ENCODE results near the gene SUGCT.

SUGCT gene

DNA sequence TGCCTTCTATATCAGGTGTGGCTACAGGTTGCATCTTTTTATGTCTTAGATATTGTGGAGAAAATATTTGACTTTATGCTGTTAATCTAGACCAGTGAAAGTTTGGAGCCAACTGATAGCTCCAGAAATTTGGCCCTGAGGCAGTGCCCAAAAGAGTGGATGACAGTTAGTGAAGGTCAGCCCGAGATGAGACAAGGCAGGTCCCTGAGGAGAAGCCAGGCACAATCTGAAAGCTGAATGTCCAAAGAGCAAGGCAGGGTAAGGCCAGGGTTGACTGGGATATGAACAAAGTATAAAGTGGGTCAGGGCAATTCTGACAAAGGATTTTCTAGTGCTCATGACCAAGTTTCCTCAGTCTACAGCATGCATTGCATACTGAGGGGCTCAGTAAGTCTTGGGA is 661.9 kb downstream of the SUGCT start:
- Histone ChIP-seq H3K4me3 (ENCODE audit: low read length in 2 of 2) (no peak overlapping the region), H3K36me3 (ENCODE audit: control insufficient read depth in 2 of 2, insufficient read depth in 2 of 2, low read length in 2 of 2) (no peaks in the 10 kb centered on the region), H3K27me3 (ENCODE audit: control insufficient read depth in 1 of 2, insufficient read depth in 2 of 2, low read length in 2 of 2) (no peaks in the 10 kb centered on the region), H3K9ac (ENCODE audit: low read length in 2 of 2) (no peak overlapping the region), H3K27ac (ENCODE audit: low read length) (no peak overlapping the region), H3K9me3 (ENCODE audit: control insufficient read depth in 2 of 2, low read length in 2 of 2) (no peaks in the 10 kb centered on the region), H3K4me1 (ENCODE audit: control insufficient read depth, insufficient read depth, low read length) (no peaks in the 10 kb centered on the region)

DNA sequence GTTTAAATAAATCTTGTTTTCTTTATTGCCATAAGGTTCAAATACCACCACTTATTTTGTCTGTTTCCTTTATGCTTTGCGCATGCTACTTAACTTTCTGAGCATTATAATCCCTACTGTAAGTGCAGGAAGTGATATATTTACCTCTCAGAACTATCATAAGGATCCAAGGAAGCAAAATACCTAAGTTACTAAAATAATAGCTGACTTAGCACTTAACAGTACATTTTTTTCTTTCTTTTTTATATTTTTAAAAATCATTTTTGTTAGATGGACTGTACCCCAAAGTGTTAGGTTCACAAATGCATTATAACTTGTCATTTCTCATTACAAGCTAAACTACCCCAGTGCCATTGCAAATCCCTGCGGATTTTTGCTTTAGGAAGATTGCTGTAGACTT is 663.8 kb downstream of the SUGCT start:
- Histone ChIP-seq H3K9me3 (ENCODE audit: control insufficient read depth in 2 of 2, low read length in 2 of 2) (no peaks in the 10 kb centered on the region), H3K4me3 (ENCODE audit: low read length in 2 of 2) (no peak overlapping the region), H3K4me1 (ENCODE audit: control insufficient read depth, insufficient read depth, low read length) (no peaks in the 10 kb centered on the region), H3K27ac (ENCODE audit: low read length) (no peak overlapping the region), H3K27me3 (ENCODE audit: control insufficient read depth in 1 of 2, insufficient read depth in 2 of 2, low read length in 2 of 2) (no peaks in the 10 kb centered on the region), H3K9ac (ENCODE audit: low read length in 2 of 2) (no peak overlapping the region), H3K36me3 (ENCODE audit: control insufficient read depth in 2 of 2, insufficient read depth in 2 of 2, low read length in 2 of 2) (no peaks in the 10 kb centered on the region)

DNA sequence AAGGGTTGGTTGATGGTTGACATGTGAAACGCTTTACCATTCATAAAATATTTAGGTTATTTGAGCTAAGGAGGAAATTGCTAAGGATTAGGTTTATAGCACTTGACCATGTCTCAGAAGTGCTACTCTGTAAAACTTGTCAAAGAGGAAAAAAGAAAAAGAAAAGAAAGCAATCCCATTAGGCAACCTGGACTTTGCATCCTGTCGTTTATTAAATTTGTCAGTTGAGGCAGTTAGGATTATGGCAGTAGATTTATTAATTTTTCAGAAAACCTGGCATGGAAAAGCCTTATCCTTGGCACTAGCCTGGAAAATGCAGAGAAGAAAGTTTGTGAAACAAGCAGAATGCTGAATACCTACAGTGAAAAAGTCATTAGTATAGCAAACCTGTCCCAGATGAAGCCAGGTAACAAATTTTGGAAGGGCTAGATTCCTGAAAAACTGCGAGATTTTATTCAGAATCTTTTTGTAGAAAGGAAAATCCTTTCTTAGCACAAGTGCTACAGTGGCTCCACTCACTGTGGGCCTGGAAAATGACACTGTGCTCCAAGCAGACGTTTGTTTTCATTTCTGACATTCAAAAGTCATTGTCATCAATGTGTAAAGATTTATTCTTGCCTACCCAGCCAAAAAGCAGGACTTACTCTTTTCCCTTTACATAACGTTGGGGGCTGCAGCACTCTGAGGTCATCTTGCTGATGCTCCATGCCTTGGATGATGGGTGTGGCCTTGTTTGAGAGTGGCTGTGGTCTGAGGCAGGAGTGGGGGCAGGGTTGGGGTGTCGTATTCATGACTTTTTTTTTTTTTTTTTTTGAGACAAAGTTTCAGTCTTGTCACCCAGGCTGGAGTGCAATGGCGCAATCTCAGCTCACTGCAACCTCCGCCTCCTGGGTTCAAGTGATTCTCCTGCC is 664.9 kb downstream of the SUGCT start:
- no peak overlapping the region for H3K27ac ChIP-seq (ENCODE audit: low read length)

GRCh38 chr7:40800771-40801170 is 666.0 kb downstream of the SUGCT start:
- H3K27me3 ChIP-seq (ENCODE audit: control insufficient read depth in 1 of 2, insufficient read depth in 2 of 2, low read length in 2 of 2) = no peaks in the 10 kb centered on the region
- H3K9me3 ChIP-seq (ENCODE audit: control insufficient read depth in 2 of 2, low read length in 2 of 2) = no peaks in the 10 kb centered on the region
- no peak overlapping the region for H3K27ac ChIP-seq (ENCODE audit: low read length)
- H3K4me1 ChIP-seq (ENCODE audit: control insufficient read depth, insufficient read depth, low read length) = no peaks in the 10 kb centered on the region
- no peaks in the 10 kb centered on the region for H3K36me3 ChIP-seq (ENCODE audit: control insufficient read depth in 2 of 2, insufficient read depth in 2 of 2, low read length in 2 of 2)
- H3K9ac ChIP-seq (ENCODE audit: low read length in 2 of 2) = no peak overlapping the region
- H3K4me3 ChIP-seq (ENCODE audit: low read length in 2 of 2) = no peak overlapping the region

More for the DNA sequence above, 664.9 kb downstream of the SUGCT start:
- H3K9me3 ChIP-seq (ENCODE audit: control insufficient read depth in 2 of 2, low read length in 2 of 2) = no peaks in the 10 kb centered on the region
- no peaks in the 10 kb centered on the region for H3K27me3 ChIP-seq (ENCODE audit: control insufficient read depth in 1 of 2, insufficient read depth in 2 of 2, low read length in 2 of 2)
- H3K36me3 ChIP-seq (ENCODE audit: control insufficient read depth in 2 of 2, insufficient read depth in 2 of 2, low read length in 2 of 2) = no peaks in the 10 kb centered on the region
- H3K9ac ChIP-seq (ENCODE audit: low read length in 2 of 2) = no peak overlapping the region
- no peaks in the 10 kb centered on the region for H3K4me1 ChIP-seq (ENCODE audit: control insufficient read depth, insufficient read depth, low read length)
- no peak overlapping the region for H3K4me3 ChIP-seq (ENCODE audit: low read length in 2 of 2)

- no peaks in the 10 kb centered on the region for H3K36me3 ChIP-seq (ENCODE audit: control insufficient read depth in 2 of 2, insufficient read depth in 2 of 2, low read length in 2 of 2)
- H3K9me3 ChIP-seq (ENCODE audit: control insufficient read depth in 2 of 2, low read length in 2 of 2) = no peaks in the 10 kb centered on the region
- no peaks in the 10 kb centered on the region for H3K4me1 ChIP-seq (ENCODE audit: control insufficient read depth, insufficient read depth, low read length)
- H3K27ac ChIP-seq (ENCODE audit: low read length) = no peak overlapping the region
- H3K4me3 ChIP-seq (ENCODE audit: low read length in 2 of 2) = no peak overlapping the region
- no peak overlapping the region for H3K9ac ChIP-seq (ENCODE audit: low read length in 2 of 2)
- H3K27me3 ChIP-seq (ENCODE audit: control insufficient read depth in 1 of 2, insufficient read depth in 2 of 2, low read length in 2 of 2) = no peaks in the 10 kb centered on the region
Observed at GRCh38 chr7:40802497-40802896, 667.7 kb downstream of the SUGCT start.

DNA sequence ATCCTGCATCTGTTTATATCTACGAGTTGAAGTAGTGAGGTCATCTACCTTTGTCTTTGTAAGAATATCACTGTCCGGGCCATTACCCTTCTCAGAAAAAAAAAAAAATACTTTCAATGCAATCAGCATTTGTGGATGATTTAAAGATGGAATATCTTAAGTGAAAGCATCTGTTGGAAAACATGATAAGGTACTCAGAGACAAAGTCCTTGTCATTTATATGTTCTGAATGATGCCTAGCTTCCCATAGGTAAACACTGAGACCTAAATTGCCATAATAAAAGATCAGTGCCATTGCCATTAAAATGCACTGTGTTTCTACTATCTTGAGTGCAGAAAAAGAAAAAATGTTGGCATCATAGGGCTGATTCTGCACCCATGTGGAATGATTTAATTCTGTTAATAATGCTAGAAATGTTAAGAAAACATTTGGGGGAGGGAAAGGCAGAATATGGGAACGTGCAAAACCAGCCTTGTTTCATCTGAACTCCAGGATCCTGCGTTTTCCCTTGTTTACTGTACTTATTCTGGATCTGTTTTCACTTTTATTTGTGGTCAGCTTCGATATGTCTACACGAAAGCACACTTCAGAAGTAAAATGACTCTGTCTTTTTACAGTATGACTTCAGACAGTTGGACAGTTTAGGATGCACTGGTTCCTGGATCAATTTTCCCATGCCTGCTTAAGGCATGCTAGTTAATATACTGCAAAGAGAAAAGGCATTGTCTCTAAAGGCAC is 669.8 kb downstream of the SUGCT start:
- no peak overlapping the region for H3K27ac ChIP-seq (ENCODE audit: low read length)
- H3K9ac ChIP-seq (ENCODE audit: low read length in 2 of 2) = no peak overlapping the region

DNA sequence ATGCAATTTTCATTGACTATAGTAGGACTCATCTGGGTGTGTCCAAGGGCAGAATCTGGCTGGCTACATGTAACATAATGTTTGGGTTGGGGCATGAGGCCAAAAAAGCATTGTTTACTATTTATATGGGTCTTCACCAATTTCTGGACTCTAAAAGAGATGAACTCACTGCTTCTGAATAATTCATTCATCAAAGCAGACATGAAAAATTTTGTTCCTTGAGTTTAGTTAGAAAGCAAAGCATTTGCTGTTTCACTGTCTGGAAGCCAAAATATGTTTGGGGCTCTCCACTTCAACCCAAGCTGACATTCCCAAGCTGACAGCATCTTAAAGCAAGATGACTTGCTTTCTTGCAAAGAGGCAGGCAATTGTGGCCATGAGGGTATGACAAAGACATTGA is 670.6 kb downstream of the SUGCT start:
- Histone ChIP-seq H3K27me3 (ENCODE audit: control insufficient read depth in 1 of 2, insufficient read depth in 2 of 2, low read length in 2 of 2) (no peaks in the 10 kb centered on the region), H3K36me3 (ENCODE audit: control insufficient read depth in 2 of 2, insufficient read depth in 2 of 2, low read length in 2 of 2) (no peaks in the 10 kb centered on the region), H3K9me3 (ENCODE audit: control insufficient read depth in 2 of 2, low read length in 2 of 2) (no peaks in the 10 kb centered on the region), H3K9ac (ENCODE audit: low read length in 2 of 2) (no peak overlapping the region), H3K4me3 (ENCODE audit: low read length in 2 of 2) (no peak overlapping the region), H3K4me1 (ENCODE audit: control insufficient read depth, insufficient read depth, low read length) (no peaks in the 10 kb centered on the region), H3K27ac (ENCODE audit: low read length) (no peak overlapping the region)

More for the DNA sequence above, 669.8 kb downstream of the SUGCT start:
- H3K36me3 ChIP-seq (ENCODE audit: control insufficient read depth in 2 of 2, insufficient read depth in 2 of 2, low read length in 2 of 2) = no peaks in the 10 kb centered on the region
- no peaks in the 10 kb centered on the region for H3K4me1 ChIP-seq (ENCODE audit: control insufficient read depth, insufficient read depth, low read length)
- H3K27me3 ChIP-seq (ENCODE audit: control insufficient read depth in 1 of 2, insufficient read depth in 2 of 2, low read length in 2 of 2) = no peaks in the 10 kb centered on the region
- no peak overlapping the region for H3K4me3 ChIP-seq (ENCODE audit: low read length in 2 of 2)
- H3K9me3 ChIP-seq (ENCODE audit: control insufficient read depth in 2 of 2, low read length in 2 of 2) = no peaks in the 10 kb centered on the region

- Histone ChIP-seq H3K4me3 (ENCODE audit: low read length in 2 of 2) (no peak overlapping the region), H3K27ac (ENCODE audit: low read length) (no peak overlapping the region), H3K27me3 (ENCODE audit: control insufficient read depth in 1 of 2, insufficient read depth in 2 of 2, low read length in 2 of 2) (no peaks in the 10 kb centered on the region), H3K4me1 (ENCODE audit: control insufficient read depth, insufficient read depth, low read length) (no peaks in the 10 kb centered on the region), H3K36me3 (ENCODE audit: control insufficient read depth in 2 of 2, insufficient read depth in 2 of 2, low read length in 2 of 2) (no peaks in the 10 kb centered on the region), H3K9me3 (ENCODE audit: control insufficient read depth in 2 of 2, low read length in 2 of 2) (no peaks in the 10 kb centered on the region), H3K9ac (ENCODE audit: low read length in 2 of 2) (no peak overlapping the region)
Observed at GRCh38 chr7:40808378-40808942, 673.7 kb downstream of the SUGCT start.

GRCh38 chr7:40810274-40810673 is 675.5 kb downstream of the SUGCT start:
- Histone ChIP-seq H3K27ac (ENCODE audit: low read length) (no peak overlapping the region), H3K4me1 (ENCODE audit: control insufficient read depth, insufficient read depth, low read length) (no peaks in the 10 kb centered on the region), H3K36me3 (ENCODE audit: control insufficient read depth in 2 of 2, insufficient read depth in 2 of 2, low read length in 2 of 2) (no peaks in the 10 kb centered on the region), H3K9ac (ENCODE audit: low read length in 2 of 2) (no peak overlapping the region), H3K27me3 (ENCODE audit: control insufficient read depth in 1 of 2, insufficient read depth in 2 of 2, low read length in 2 of 2) (no peaks in the 10 kb centered on the region), H3K9me3 (ENCODE audit: control insufficient read depth in 2 of 2, low read length in 2 of 2) (no peaks in the 10 kb centered on the region), H3K4me3 (ENCODE audit: low read length in 2 of 2) (no peak overlapping the region)

DNA sequence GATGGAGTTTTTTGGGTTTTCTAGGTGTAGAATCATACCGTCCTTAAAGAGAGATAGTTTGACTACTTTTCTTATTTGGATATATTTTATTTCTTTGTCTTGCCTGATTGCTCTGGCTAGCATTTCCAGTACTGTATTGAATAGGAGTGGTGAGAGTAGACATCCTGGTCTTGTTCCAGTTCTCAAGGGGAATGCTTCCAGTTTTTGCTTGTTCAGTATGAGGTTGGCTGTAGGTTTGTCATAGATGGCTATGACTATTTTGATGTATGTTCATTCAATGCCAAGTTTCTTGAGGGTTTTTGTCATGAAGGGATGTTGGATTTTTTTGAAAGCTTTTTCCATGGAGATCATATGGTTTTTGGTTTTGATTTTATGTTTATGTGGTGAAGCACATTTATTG is 676.9 kb downstream of the SUGCT start:
- Histone ChIP-seq H3K9me3 (ENCODE audit: control insufficient read depth in 2 of 2, low read length in 2 of 2) (no peaks in the 10 kb centered on the region), H3K4me1 (ENCODE audit: control insufficient read depth, insufficient read depth, low read length) (no peaks in the 10 kb centered on the region), H3K9ac (ENCODE audit: low read length in 2 of 2) (no peak overlapping the region), H3K27ac (ENCODE audit: low read length) (no peak overlapping the region), H3K4me3 (ENCODE audit: low read length in 2 of 2) (no peak overlapping the region), H3K36me3 (ENCODE audit: control insufficient read depth in 2 of 2, insufficient read depth in 2 of 2, low read length in 2 of 2) (no peaks in the 10 kb centered on the region), H3K27me3 (ENCODE audit: control insufficient read depth in 1 of 2, insufficient read depth in 2 of 2, low read length in 2 of 2) (no peaks in the 10 kb centered on the region)
